Panc1 (cell line): ENCODE measurements around the gene EFCAB9. TPM values are rescaled to one million over a fixed set of nuclear protein-coding genes. Genes with fewer than 3 reads are reported as not detected.

Experiments used
- ATAC-seq: fragments of 200-7000 bp; cut with Tn5 transposase; 2 replicates; pipeline ENCODE4 v1.9.1; 2020; ENCODE audit warnings: mild to moderate bottlenecking, moderate library complexity
- BruUV-seq: library from RNA; stranded (reverse); fragments of 400-500 nt; replicated peaks from 2 replicates; lab custom pipeline; 2021; lab: Mats Ljungman, UMichigan
- CTCF ChIA-PET: fragments of 300-600 bp; sonication (Branson Sonifier 250); formaldehyde crosslinking; loops from one replicate; lab custom pipeline; 2022; ENCODE audit warnings: antibody characterized with exemption; lab: Charles Lee
- POLR2A ChIA-PET: fragments of 300-600 bp; sonication (Branson Sonifier 250); formaldehyde crosslinking; loops from one replicate; lab custom pipeline; 2022; ENCODE audit warnings: antibody characterized with exemption; lab: Charles Lee
- DNase-seq: peaks from one replicate; pipeline ENCODE4 v3.0.0-alpha.2; 2010; ENCODE audit warnings: low read depth, low spot score
- H3K27ac ChIP-seq: 2 replicates; pipeline ENCODE4 v1.5.1; 2011; ENCODE audit warnings: mild to moderate bottlenecking, low read length, inconsistent platforms
- H3K27me3 ChIP-seq: fragments of 200-500 bp; sonication (Bioruptor generic); 2 replicates; pipeline ENCODE4 v1.6.0; 2014; ENCODE audit warnings: low read length, inconsistent platforms; ENCODE audit not compliant: control insufficient read depth, insufficient read depth
- H3K36me3 ChIP-seq: fragments of 200-500 bp; sonication (Bioruptor generic); 2 replicates; pipeline ENCODE4 v1.5.1; 2014; ENCODE audit warnings: inconsistent platforms, mild to moderate bottlenecking, low read length, moderate library complexity; ENCODE audit not compliant: control insufficient read depth, insufficient read depth
- H3K4me1 ChIP-seq: 2 replicates; pipeline ENCODE4 v1.5.1; 2011; ENCODE audit warnings: inconsistent platforms, mild to moderate bottlenecking, low read length, moderate library complexity; ENCODE audit not compliant: control insufficient read depth, insufficient read depth
- H3K4me3 ChIP-seq, 2 experiments: 2 replicates each; pipeline ENCODE4 v1.5.1; 2011 to 2012; ENCODE audit warnings: low read depth in 2 of 2, low read length in 2 of 2, mild to moderate bottlenecking in 2 of 2, inconsistent platforms in 1 of 2, moderate library complexity in 1 of 2
- H3K9me3 ChIP-seq: fragments of 200-500 bp; sonication (Bioruptor generic); 2 replicates; pipeline ENCODE4 v1.5.1; 2014; ENCODE audit warnings: low read depth, mild to moderate bottlenecking, inconsistent platforms, low read length, moderate library complexity; ENCODE audit not compliant: control insufficient read depth, insufficient read depth
- POLR2AphosphoS5 ChIP-seq: IDR thresholded peaks from 2 replicates; pipeline ENCODE4 v1.6.1; 2012; ENCODE audit warnings: mild to moderate bottlenecking, low read depth, low read length, moderate library complexity
- REST ChIP-seq, 2 experiments: IDR thresholded peaks; 2 replicates each; pipeline ENCODE4 v1.6.1; 2011 to 2012; ENCODE audit warnings: low read depth in 2 of 2, control low read depth in 1 of 2, low read length in 1 of 2, mild to moderate bottlenecking in 1 of 2, moderate library complexity in 1 of 2; ENCODE audit not compliant: insufficient read depth in 1 of 2
- SIN3A ChIP-seq: IDR thresholded peaks from 2 replicates; pipeline ENCODE4 v1.6.1; 2012; ENCODE audit warnings: low read depth, mild to moderate bottlenecking, low read length, moderate library complexity, borderline replicate concordance; ENCODE audit not compliant: insufficient read depth
- TCF7L2 ChIP-seq: IDR thresholded peaks from 2 replicates; pipeline ENCODE4 v1.6.1; 2011; ENCODE audit warnings: mild to moderate bottlenecking, low read depth, low read length, inconsistent platforms
- in situ Hi-C: cut with HindIII; loops from 2 replicates; pipeline ENCODE4 v1.10.0; 2016; ENCODE audit warnings: low sequenced_read_pairs, low pct_unique_long_range_greater_than_20kb
- intact Hi-C: fragments of 100-400 bp; cut with micrococcal nuclease; formaldehyde crosslinking; loops from one replicate; pipeline ENCODE4 v1.10.0; 2022; ENCODE audit not compliant: unreplicated experiment
- total RNA-seq: library from RNA; stranded (reverse); gene quantifications from one replicate; pipeline ENCODE4 v1.2.1, GENCODE V29; 2021; ENCODE audit not compliant: unreplicated experiment
- TF ChIP-seq, protein P1 (sequence below): fragments of 450-650 bp; IDR thresholded peaks from 2 replicates; pipeline ENCODE4 v1.5.1; 2017; ENCODE audit warnings: mild to moderate bottlenecking

EFCAB9 gene
- total RNA-seq, 1 experiment from 2014 or later, result not detected

- BruUV-seq, result no TSS peak
- CTCF ChIA-PET, result interaction anchor here (0.9 kb wide), 1 partner anchor 134 kb away, joined by 4 read pairs; no protein-coding TSS in a partner anchor
- TF ChIP-seq, protein P1, sequence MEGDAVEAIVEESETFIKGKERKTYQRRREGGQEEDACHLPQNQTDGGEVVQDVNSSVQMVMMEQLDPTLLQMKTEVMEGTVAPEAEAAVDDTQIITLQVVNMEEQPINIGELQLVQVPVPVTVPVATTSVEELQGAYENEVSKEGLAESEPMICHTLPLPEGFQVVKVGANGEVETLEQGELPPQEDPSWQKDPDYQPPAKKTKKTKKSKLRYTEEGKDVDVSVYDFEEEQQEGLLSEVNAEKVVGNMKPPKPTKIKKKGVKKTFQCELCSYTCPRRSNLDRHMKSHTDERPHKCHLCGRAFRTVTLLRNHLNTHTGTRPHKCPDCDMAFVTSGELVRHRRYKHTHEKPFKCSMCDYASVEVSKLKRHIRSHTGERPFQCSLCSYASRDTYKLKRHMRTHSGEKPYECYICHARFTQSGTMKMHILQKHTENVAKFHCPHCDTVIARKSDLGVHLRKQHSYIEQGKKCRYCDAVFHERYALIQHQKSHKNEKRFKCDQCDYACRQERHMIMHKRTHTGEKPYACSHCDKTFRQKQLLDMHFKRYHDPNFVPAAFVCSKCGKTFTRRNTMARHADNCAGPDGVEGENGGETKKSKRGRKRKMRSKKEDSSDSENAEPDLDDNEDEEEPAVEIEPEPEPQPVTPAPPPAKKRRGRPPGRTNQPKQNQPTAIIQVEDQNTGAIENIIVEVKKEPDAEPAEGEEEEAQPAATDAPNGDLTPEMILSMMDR, result no peak
- TF ChIP-seq TCF7L2 (no peak), POLR2AphosphoS5 (no peak), REST (IDR thresholded peaks at IDR 0.05; ENCODE audit: insufficient read depth in 1 of 2, low read depth in 2 of 2, low read length in 1 of 2) (no peak), SIN3A (no peak)
- ATAC-seq (no peak), DNase-seq (no peak)
- POLR2A ChIA-PET, result interaction anchor here (0.6 kb wide), 2 partner anchors 40 to 88 kb away, joined by 4 to 24 read pairs; no protein-coding TSS in a partner anchor
- intact Hi-C loops, result no loop called here
- no peak overlapping the region for H3K4me3 ChIP-seq
- in situ Hi-C loops, result no loop called here
- H3K9me3 ChIP-seq, result no peaks in the 10 kb centered on the region
- H3K4me1 ChIP-seq, result no peaks in the 10 kb centered on the region
- no peak overlapping the region for H3K27ac ChIP-seq
- no peaks in the 10 kb centered on the region for H3K36me3 ChIP-seq
- H3K27me3 ChIP-seq, result no peaks in the 10 kb centered on the region
Measured at GRCh38 chr5:172159016-172159415, 35.0 kb upstream of the EFCAB9 start.

DNA sequence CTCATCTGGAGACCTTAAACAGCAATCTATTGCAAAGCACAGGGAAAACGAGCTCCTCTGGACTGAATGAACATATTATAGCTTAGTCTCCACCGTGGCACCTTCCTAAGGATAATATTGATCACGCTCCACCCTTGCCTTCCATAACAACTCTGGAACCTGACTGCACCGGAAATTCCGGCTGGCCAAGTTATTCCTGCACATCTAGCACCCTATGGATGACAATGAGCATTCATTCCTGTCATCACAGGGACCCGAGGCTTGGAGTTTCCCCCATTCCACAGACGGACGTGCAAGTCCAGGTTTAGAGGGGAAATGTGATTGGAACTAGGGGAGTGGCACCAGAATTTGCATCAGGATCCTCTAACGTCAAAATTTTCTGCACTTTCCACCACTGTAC, 33.5 kb upstream of the EFCAB9 start:
- no peaks in the 10 kb centered on the region; the same call in 1 of the 2 replicates for H3K4me1 ChIP-seq
- TF ChIP-seq, protein P1, result no peak
- TF ChIP-seq SIN3A (no peak), REST (IDR thresholded peaks at IDR 0.05; ENCODE audit: insufficient read depth in 1 of 2, low read depth in 2 of 2, low read length in 1 of 2) (no peak), POLR2AphosphoS5 (no peak), TCF7L2 (no peak)
- no peak for DNase-seq
- no peak overlapping the region for H3K4me3 ChIP-seq
- H3K36me3 ChIP-seq, result no peaks in the 10 kb centered on the region
- no TSS peak for BruUV-seq
- POLR2A ChIA-PET, result interaction anchor here (0.7 kb wide), 1 partner anchor 91 kb away, joined by 5 read pairs; no protein-coding TSS in a partner anchor
- no peaks in the 10 kb centered on the region for H3K9me3 ChIP-seq
- H3K27ac ChIP-seq, result no peak overlapping the region
- H3K27me3 ChIP-seq, result no peaks in the 10 kb centered on the region
- intact Hi-C loops, result no loop called here
- ATAC-seq, result no peak
- in situ Hi-C loops, result no loop called here
- CTCF ChIA-PET, result no interaction called here
